Activated T-helper 1 cell treated with anti-CD3 and anti-CD28 coated beads, Interleukin-2, amount 50 U/mL, for 16 hours (primary cell): ENCODE measurements around the gene DGKG.

Source experiments
- DNase-seq, 2 donors: peaks; one replicate each; pipeline ENCODE4 v3.0.0-alpha.2; 2020; ENCODE audit warnings: low read depth in 1 of 2, low spot score in 1 of 2

Gene DGKG

DNA sequence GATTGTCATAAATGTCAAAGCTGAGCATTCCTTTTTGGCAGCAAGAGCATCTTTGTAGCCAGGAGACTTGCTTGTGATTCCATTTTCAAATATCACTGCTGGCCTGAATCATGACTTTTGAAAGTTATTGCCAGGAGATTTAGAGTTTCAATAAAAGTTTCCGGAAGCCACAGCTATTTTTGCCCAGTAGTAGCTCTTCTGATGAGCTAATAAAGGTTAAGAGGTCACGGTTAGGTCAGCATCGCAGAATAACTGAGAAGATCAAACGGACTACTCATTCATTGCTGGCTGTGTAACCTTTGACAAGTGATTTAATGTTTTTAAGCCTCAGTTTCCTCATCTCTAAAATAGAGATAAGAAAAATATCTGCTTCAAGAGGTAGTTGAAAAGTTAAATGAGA, 148.1 kb downstream of the DGKG start:
- DNase-seq: no peak

DNA sequence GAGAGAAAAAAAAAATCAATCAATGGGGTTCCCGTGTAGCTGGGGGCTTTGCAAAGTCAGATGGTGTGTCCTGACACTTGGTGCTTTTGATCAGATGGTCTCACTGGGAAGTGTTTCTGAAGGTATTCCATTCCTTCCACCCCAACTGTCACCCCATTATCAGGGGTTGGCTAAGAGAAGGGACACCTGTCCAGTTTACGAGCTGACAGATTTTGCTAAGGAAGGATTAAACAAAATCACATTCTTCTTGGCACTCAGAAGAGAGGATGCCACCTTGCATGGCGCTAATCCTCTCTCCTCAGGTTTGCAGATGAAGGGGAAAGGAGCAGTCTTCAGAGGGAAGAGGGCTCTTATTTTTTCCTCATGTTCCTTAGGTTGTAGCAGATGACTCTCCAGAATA, 149.4 kb downstream of the DGKG start:
- no peak for DNase-seq

DNA sequence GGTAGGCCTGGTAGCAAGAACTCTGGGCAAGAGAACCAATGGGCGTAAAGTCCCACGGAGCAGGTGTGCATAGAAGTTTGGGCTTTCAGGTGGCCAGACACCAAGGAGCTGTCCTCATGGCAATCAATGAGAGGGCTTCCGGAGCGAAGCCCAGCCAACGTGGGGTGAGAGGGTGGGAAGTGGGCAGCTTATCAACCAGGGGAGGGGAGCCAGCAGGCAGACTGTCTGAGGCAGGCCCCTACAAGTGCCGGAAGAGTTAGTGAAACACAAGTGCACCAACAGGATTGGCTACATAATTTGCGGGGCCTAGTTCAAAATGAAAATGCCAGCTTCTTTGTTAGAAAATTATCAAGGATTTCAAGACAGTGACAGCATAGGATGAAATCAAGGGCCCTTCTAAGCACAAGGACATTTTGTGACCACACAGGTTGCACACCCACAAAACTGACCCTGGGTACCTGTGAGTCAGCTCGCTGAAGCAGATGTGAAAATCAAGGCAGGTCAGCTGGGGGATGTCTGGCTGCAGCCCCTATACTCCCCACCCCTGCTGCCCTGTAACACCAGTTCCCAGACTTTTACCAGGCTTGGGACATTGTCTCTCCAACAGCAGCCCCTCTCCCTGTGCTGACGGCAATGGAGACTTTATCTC, 151.1 kb downstream of the DGKG start:
- no peak for DNase-seq

DNA sequence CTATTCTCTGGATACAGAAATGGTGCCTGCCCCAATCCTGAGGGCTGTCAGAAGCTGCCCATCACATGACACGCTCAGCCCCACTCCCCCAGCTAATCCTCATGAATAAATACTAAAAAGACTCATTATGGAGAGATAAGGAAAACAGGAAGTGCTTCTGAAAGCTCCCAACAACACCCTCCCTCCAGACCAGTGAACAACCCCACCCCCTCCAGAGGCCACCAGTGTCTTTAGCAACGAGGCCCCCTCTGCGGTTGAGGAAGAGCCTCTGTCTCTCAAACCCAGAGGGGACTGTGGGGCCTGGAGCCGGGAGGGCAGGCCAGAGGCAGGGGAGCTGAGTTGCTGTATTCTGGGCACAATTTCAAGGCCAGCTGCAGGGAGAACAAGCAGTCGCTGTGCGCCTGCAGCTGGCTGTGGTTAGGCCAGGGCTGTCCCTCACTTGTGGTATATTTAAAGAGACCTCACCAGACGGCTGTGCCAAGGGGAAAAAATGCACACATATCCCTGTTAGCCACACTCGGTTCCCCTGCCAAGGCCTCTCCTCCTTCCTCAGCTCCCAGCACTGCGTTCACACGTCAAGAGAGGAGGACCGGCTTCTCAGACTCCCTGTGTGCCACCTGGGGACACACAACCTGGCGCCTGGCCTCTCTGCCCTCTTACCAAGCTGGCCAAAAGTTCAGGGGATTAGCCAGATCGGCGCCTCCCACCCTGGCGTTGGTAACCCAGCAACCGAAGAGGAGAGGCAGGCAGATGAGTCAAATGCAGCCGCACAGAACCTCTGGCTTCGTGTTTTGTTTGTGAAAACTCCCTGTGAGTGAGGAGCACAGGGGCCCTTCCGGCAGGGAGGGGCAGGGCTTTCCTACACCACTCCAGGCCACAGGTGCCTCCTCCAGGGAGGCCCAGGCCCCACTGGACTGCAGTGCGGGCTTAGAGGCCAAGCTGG, 152.0 kb downstream of the DGKG start:
- DNase-seq: no peak

DNA sequence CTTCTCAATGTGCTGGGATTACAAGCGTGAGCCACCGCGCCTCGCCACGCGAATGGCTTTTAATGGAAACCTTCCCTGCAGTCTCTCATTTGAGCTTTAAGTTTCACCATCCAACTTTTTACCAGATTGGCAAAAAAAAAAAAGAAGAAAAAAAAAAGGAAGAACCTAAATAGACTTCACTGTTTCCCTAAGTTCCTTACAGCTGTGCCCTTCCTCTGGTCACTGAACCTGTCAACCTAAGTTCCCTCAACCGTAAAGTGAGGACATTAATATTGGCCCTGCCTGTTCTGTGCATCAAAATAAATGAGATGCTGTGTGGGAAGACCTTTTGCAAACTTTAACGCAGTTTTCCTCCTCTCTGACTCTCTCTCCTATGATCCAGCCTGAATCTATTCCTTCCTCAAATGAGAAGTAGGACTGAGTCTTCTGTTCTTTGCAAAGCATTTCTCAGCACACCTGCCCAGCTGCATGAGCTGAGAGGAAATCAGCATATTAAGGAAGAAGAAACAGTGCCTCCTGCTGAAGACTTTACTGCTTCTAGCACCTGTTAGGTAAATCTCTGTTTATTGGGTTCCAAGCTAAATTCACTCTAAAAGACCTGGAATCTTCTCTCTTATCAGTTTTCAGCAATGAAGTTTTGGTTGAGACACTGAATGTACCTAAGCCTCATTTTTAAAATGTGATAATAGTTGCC, 153.6 kb downstream of the DGKG start:
- no peak for DNase-seq

DNA sequence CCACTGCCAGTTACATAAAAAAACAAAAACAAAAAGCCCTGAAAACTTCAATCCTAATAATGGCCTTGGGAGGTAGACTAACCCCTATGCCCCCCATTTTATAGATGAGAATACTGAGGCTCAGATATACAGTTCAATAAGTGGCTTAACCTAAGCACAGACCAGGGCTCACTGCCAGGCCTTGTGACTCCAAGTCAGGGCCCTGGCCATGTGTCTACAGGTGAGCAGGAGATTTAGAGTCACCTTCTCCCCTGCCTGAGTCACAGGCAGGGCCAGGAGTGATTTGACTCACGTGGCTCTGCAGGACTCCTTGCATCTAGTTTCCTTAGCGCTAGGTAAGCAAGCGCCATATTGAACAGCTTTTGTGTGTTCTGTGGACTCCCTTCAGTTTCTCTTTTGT, 154.5 kb downstream of the DGKG start:
- no peak for DNase-seq

DNA sequence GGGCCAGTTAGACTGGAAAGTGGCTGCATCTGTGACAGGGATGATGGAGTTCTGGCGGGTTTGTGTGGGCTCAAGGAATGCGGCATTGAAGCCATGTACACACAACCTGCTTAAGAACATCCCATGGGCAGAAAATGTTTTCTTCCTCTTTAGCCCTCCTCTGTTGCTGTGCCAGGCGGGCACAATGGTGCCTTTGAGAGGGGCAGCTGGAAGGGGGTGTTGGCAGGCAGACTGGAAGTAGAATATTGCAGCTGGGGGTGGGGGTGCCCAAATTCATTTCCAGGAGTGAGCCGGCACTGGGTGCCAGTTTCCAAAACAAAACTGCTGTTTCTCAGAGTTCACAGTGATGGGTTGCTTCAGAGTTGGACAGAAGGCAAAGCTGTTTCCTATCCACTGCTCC, 161.3 kb downstream of the DGKG start:
- no peak for DNase-seq

DNA sequence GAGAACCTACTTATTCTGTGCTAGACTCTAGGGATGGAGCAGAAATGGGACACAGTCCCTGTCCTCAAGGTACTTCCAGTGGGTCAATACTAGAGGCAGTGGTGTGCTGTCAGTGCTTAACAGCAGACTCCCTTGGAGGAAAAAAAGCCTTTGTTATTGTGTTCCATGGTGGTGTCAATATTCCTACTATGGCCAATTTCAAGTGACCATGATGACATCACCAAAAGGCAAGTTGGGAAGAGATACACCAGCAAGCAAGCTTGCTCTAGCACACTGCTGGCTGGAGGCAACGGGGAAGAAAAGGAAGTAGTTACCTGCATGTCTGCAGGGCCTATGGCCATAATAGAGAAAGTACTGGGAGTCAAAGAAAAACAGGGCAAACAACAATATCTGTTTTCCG, 163.6 kb downstream of the DGKG start:
- DNase-seq: no peak

DNA sequence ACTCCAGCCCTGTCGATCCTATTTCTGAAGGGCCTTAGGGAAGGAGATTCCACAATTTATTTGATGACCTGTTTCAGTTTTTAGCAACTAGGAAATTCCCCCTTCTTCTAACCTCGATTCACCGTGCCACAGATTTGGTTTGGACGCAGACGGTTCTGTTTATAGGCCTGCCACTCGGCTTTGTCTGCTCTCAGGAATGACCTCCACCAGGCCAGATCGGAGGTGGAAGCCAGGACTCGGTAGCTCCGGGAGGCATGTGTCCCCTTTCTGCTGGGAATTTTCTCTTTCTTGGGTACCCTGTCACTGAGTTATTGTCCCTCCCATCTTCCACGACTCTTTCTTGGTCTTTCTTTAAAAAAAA, 167.6 kb downstream of the DGKG start:
- no peak for DNase-seq

DNA sequence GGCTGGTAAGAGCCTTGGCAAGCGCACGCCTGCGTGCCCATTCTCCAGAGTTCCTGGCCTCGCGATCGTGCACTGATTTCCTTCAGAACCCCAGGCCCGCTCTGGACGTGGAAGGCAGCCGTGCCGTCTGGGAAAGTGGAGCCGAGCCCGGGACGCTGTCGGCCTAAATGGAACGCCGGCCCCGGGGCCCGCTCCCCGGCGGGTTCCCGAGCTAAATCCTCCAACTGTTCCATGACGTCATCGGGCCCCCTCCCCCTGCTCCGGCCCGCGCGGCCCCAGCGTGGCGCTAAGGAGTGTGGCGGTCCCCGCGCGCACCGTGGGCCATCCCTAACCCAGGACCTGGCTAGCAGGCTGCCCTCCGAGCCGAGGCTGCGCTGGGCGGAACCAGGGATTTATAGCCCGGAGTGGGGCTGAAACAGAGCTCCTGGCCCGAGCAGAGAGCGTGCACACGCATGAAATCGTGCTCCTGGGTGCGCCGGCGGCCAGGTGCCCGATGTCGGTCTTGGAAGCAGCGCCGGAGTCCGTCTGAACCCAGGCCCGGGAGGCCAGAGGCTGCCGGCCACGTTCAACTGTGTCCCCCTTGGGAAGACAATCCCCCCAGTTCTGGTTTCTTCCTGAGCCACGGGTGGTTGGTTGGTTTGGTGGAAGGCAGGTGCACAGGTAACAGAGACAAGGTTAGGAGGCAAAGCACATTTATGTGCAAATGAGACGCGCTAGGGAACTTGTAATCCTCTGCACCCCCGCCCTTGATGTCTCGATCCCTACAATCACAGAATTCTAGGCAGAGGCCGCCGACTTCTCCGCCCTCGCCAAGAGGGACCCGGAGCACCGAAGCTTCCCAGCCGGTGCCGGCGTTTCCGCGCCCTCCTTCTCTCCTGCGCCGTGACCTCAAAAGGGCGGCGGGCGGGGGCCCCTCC, 168.2 kb downstream of the DGKG start:
- DNase-seq: no peak

DNA sequence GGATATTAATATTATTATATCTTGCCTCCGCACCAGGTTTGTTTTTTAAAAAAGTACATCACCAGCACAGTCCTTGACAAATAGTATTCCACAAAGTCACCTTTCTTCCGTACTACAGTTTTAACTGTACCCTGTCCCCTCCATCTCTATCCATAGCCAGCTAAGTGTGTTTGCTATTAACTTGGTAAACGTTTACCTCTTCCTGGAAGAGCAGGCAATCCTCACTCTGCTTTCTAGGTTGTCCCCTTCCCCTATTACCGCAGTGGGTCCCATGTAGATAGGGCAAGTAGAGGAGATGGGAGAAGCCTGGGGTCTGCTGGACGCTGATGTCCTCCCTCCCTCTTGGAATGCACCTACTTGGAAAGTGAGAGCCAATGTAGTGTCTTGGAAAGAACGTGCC, 169.2 kb downstream of the DGKG start:
- no peak for DNase-seq

DNA sequence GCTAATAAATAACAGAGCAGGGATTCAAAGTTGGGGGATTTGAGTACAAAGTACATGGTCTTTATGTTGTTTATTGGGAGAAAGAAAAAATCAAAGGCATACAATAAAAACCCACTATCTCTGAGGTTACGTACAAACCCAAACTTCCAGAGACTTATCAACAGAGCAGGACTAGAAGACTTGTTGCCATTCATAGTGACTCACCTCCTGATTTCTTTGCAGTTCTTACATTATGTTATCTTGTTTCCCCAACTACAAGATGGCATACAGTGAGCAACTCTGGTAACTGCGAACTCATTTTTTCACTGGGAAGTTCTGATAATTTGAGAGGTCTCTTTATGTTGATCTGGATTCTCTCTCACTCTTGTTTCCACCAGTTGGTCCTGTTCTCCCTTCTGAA, 172.5 kb downstream of the DGKG start:
- DNase-seq: no peak

DNA sequence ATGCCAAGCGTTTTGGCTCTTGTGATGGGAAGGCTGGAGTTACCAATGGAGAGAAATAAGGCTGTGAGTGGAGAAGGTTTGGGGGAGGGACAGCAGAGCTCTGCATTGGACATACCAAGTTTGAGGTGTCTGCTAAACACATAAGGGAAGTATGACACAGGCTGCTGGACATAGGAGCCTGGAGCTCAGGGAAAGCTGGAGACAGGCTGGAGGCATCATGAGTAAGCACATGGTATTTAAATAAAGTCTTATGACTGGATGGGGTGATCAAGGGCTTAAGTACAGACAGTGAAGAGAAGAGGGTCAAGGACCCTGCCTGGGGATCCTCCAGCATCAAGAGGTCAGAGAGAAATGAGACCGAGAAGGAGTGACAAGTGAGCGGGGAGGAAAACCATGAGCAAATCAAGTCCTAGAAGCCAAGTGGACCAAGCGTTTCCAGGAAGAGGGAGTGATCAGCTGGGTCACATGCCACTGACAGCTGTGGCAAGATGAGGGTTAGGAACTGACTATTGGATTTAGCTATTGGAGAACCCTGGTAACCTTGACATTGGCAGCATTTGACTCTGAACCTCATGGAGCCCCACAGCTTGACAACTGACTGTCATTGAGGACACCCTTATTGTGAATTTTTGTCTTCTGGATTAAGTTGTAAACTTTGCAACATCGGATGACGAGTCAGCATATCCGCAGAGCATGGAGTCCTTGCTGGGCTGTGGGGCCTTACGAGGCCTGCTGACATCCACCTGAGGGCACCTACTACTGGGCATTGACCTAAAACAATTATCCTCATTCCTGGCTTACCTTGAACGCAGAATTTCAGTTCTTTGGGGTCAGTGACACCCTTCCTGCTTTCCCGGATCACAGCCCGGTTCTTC, 174.4 kb downstream of the DGKG start:
- no peak for DNase-seq

DNA sequence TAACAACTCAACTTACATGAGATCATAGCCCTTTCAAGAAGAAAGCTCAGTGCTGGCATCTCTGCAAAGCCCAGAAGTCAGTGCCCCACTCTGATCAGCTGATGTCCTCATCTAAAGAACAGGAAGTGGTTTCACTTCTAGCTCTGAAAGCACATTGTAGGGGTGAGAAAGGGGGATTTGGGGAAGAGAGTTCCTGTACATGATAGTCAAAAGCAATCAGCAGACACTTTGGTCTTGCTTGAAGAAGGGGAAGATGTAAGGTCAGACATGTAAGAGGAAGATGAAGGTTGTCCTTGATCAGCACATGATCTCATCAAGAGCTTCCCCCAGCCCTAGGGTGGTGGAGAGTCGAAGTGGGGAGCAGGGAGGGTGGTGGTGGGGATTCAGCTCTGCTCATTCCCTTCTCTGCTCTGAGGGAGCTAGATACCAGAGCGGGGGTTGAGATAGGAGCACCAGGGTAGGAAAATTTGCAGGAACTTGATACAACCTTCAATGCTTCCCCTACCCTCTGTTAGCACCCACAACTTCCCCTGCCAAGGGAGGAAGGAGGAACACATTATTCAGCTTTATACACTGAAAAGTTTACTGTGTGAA, 176.7 kb downstream of the DGKG start:
- no peak for DNase-seq

DNA sequence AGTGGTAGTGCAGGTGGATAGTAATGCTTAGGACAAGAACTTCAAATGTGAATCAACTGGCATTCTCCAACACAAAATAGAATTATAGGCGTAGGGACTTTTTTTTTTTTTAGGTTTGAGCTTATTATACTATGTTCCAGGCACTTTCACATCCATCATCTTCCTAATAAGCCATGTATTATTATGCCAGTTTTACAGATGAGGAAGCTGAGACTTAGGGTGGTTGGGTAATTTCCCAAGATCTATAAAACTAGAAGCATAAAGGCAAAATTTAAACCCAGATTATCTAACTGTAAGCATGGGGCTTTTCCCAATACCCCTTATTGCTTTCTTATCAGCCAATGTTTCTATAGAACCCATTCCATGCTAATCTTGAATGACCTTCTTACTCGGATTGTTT, 178.0 kb downstream of the DGKG start:
- no peak for DNase-seq

DNA sequence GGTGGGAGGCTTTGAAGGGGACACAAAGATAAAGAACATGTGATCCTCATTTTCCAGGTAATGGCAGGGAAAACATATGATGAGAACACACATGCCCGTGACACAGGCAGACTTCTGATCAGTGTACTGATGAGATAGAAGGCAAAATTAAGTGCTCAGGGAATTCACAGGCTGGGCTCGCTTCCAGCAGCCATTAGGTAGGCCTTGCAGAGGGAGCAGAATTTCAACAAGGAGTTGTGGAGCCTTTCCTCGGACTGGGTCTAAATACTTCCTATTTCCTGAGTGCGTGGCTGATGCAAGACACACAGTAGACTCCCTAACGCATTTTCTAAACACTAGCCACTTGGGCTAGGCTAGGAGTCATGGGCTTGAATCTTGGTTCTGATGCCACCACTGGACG, 179.2 kb downstream of the DGKG start:
- no peak for DNase-seq

DNA sequence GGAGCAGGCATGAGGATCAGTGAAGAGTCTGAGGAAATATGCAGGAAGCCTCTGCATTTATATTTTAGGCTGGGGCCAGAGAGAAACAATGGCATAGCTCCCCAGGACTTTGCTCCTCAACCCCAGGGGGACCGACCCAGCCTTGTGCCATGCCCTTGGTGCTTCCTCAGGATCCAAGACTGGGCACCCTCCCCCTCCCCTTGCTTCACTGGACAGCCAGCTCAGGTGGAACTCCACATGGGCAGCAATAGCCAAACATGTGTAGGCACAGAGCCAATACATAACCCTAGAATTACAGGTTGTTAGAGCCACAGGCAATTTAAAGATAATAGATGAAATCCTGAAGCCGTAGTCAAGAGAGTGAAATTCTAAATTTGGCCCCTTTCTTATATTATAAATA, 180.1 kb downstream of the DGKG start:
- no peak for DNase-seq

DNA sequence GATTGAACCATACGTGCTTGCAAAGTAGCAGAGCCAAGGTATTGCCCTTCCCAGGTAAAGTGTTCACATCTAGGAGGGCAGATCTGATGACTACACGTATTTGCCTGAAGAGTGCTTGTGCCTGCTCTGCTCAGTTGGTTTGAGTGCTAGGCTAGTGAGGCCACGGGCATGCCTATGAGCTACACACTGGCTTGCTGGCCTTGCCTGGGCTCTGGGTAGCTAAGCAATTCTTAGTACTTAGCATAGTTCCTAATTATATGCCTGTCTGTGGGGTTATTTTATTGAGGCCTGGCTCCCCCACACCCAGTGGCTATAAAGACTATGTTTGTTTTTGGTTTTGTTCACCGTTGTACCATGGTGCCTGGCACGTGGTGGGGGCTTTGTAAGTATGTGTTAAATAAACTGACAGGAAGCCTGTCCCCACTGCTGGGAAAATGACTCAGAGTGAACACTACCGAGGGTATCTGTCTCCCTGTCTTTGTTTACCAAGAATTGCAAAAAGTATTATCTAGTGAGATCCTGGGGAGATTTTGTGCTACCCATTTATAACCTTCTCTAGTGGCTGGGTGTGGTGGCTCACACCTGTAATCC, 181.0 kb downstream of the DGKG start:
- no peak for DNase-seq

DNA sequence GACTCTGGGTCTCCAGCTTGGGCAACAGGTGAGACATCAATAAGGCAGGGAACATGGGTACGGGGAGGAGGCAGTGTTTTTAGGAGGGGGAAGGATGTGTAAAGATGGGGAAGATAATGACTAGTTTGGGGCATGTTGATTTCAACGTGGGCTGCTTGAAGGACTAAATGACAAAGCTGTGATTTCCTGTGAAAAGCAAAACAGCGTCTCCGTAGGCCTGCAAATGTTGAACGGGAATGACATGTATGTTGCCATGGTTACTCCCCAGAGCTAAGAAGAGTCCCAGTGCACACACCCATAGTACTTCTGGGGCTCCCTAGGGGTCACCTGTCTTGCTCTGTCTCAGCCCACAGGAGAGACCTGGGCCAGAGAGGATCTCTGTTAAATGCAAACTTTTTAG, 181.9 kb downstream of the DGKG start:
- no peak for DNase-seq
